Activated naive CD4-positive, alpha-beta T cell treated with anti-CD3 and anti-CD28 coated beads, Interleukin-2, amount 50 U/mL, for 16 hours (primary cell): ENCODE data around the gene ITGB2.
A peak's percentile ranks its signal among the peaks of the same experiment; 100 is the strongest.

ENCODE experiments used
- DNase-seq: peaks from one replicate; pipeline ENCODE4 v3.0.0-alpha.2; 2020

ITGB2 gene

DNA sequence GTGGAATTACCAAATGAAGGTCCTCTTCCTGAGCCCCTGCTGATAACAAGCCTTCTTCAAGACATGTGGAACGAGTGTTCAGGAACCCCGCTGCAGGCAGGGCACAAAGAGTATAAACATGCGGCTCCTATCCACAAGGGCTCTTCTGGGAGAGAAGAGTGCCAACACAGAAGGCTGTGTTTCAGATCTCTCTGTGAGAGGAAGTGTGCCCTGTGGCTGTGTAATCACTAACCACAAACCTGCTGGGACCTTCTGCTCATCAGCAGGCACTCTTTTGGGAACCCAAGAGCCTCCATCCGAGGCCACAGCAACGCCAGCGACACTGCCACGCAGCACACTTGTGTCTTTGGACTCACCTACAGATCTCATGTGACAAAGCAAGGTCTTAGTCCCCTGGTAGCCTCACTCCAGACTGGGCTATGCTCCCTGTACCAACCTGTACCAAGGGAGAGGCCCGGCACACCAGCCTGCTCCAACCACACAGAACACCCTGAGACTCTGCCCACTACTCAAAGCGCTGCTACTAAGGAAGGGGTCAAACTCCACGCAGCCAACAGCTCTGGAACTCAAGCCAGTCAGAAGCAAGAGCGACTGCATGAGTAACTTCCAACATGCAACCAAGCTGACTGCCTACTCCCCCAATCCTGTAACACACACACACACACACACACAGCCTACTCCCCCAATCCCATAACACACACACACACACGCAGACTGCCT lies 55.0 kb downstream of the ITGB2 start:
- DNase-seq: no peak

DNA sequence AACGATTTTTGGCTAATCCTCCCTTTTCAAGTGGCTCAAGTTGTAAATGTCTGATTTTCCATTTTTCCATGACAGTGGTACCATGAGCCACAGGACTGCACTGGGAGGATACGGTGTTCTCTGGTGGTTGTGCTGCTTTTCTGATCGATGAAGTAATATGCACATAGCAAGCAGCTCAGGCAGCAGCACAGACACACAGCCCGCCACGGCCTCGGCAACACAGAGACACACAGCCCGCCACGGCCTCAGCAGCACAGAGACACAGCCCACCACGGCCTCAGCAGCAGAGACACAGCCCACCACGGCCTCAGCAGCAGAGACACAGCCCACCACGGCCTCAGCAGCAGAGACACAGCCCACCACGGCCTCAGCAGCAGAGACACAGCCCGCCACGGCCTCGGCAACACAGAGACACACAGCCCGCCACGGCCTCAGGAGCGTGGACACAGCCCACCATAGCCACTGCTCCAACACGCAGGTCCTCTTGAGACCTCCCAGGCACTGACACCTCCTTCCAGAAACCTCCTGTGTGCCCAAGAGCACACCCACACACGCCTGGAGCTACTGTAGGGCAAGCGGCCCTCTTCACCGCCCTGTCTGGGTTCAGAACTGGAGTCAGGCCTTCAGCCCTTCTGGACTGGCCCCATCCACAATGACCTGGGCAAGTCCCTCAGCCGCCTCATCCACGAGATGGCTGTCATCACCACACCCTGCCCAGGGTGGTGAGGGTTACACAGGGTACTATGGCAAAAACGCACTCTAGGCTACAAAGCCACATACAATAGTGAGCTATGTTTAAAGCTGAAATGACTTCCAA lies 57.6 kb downstream of the ITGB2 start:
- DNase-seq: no peak

- DNase-seq: no peak
Observed at GRCh38 chr21:44858791-44859190, 61.9 kb downstream of the ITGB2 start.

DNA sequence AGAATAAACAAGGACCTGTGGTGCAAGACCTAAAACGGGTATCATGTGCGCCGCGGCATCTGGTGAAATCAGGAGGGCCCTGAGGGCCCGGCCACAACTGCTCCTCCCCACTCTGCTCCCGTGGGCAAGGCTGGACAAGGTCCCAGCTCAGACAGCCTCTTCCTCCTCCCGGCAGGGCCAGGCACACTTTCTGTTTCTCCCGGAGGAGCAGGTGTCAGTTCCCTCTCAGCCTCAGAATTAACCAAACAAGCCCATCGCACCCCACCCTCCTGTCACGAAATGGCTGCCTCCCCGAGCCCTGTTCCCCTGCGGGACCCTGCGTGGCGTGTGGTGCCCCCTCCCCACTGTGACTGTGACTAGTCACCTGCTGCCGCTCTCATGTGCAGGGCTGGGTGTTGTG lies 62.4 kb downstream of the ITGB2 start:
- DNase-seq: no peak

- no peak for DNase-seq
Observed at GRCh38 chr21:44857127-44857892, 63.4 kb downstream of the ITGB2 start.

DNA sequence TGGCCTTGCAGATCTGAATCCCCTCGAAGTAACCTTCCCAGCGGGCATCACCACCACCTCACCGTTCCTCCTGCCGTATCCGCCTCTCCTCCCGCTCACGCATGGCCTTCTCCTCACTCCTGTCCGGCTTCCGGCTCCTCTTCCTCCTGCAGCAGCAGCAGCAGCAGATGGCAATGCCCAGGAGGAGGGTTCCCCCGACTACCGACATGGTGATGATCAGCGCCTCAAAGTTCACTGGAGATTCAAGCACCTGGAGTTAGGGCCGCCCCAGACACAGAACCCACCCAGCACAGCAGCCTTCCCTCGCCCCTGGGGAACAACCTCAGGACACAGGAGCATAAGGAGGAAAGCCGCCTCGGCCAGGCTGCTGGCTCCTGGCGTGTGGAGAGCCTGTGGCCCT lies 64.6 kb downstream of the ITGB2 start:
- no peak for DNase-seq

DNA sequence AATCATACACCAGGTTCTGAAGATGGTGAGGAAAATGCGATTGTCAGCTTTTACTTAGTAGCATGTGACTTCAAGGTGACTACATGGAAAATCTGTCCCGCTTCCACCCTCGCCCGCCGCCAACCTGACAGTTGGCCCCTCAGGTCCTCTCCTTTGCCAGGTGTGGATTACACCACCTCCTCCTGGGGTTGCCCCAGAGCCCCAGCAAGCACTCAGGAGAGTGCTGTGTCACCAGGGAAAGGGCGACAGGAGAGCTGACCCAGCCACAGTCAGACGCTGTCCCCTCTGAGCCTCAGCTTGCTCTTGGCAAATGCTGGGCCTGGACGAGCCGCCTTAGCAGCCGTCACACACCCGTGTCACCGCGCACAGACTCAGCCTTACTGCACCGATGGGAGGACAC lies 65.1 kb downstream of the ITGB2 start:
- no peak for DNase-seq

- no peak for DNase-seq
Observed at GRCh38 chr21:44854664-44855446, 65.8 kb downstream of the ITGB2 start.

GRCh38 chr21:44854391-44854663 lies 66.4 kb downstream of the ITGB2 start:
- DNase-seq: no peak

GRCh38 chr21:44853601-44854390 lies 66.9 kb downstream of the ITGB2 start:
- no peak for DNase-seq

- no peak for DNase-seq
Observed at GRCh38 chr21:44850905-44851657, 69.6 kb downstream of the ITGB2 start.

DNA sequence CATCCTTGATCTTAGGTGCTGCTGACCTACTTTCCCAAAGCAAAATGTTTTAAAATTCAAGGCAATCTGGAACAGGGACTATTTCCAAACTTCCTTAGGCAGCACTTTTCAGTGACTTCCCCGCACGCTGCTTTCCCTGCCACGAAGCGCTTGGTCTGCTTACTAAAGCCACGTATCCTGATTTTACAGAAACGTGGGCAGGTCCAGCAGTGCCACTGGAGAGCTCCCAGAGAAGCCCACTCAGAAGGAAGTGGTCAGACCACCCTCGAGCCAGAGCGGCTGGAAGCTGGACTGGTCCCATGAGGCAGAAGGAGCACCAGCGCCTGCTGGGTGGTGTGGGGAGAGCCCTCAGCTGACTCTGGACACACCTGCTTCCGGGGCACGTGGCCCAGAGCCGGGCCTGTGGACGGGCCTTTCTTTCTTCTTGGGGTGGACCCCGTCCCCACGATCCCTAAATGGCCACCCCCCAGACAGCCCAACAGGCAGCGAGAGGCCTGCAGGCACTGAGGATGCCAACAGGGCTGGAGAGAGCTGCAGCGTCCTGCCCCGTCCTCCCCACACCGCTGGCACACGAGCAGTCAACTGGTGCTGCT lies 70.4 kb downstream of the ITGB2 start:
- DNase-seq: no peak

DNA sequence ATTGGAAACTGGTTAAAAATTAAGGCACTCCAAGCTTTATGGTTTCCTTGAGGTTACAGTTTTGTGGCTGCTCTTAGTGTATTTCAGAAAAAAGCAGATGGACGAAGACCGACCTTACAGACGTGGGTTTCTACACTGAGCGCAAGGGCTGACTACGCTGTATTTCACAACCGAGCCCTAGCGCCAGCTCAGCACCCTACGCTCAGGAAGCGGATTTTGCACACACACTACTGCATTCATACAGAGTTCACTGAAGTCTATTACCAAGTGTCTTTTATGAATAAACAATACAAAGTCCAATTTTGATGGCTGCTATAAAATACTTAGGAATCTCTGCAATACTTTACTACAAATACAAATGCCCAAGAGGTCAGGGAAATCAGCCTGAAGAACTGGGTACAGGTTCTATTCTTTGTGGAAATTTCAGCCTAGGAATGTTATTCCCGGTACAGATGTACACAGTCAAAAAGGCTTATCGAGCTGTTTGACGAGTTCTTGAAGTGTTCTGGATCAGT lies 71.0 kb downstream of the ITGB2 start:
- DNase-seq: no peak

DNA sequence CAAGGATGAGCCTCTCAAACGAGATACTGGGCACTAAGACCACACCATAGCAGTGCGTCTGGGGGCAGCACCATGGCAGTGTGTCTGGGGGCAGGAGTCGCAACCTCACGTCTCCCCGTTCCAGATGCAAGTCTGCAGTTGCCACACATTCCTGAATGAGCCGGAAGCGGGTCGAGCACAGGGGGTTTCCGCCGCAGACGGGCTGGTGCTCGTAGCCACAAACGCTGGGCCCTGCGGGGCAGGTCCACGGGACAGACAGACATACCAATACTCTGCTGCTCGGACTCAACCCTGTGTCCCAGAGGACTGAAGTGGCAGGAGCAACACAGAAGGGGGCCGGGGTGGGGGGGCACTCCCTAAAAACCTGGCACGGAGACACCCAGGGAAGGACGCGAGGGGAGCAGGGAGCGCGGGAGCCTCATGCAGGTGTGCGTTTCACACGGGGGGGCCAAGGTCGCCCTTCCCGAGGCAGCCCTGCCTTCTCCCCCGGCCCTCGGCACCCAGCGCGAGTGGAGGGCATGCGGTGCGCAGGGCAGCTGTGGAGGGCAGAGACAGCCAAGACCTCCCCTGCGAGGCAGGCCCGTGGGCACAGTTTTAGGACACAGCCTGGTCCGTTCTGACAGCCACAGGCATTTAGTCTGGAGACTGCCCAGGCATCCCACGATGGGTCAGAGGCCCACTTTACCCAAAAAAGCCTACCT lies 71.7 kb downstream of the ITGB2 start:
- no peak for DNase-seq

- no peak for DNase-seq
Observed at GRCh38 chr21:44847261-44848056, 73.2 kb downstream of the ITGB2 start.

DNA sequence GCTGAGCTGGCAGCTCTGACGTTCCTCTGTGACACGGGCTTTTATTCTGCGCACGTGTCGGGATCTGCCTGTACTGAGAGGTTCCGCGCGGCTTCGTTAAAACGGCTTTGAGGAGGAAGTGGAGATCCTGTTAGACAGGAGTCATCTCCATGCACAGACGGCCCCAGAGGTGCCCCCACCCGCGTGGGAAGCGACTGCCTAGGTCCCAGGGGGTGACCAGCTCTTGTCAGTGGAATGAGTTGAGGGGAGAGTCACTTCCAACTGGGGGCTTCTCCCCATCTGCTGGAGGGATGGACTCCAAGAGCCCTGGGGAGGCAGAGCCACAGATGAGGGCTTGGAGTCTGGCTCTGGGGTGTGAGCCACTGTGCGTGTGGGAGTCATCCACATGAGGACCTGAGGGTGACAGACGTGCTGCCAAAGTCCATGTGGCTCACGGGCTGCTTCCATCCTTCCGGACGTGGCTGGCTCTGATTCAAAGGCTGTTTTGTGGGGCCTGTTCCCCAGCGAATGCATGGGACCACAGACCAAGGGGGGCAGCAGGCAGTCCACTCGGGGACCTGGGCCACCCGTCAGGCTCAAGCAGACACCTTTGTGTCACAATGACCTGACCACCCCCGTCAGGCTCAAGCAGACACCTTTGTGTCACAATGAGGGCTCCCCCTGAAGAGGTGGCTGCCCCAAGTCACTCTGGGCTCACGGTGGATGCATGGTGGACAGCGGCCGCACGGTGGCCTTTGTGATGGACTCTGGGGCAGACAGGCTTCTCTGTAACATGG lies 74.0 kb downstream of the ITGB2 start:
- peak; percentile 57 for DNase-seq

DNA sequence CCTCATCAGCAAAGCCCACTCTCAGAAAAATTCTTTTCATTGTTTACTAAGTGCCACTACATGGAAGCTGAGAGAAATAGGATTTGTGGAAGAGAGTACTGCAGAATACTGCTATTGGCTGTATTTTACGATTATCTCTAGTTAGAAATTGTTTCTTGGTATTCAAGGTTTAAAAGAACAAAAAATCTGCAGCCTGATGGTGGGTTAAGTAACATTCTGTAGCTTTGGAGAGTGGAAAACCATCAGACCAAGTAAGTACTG lies 74.5 kb downstream of the ITGB2 start:
- no peak for DNase-seq

DNA sequence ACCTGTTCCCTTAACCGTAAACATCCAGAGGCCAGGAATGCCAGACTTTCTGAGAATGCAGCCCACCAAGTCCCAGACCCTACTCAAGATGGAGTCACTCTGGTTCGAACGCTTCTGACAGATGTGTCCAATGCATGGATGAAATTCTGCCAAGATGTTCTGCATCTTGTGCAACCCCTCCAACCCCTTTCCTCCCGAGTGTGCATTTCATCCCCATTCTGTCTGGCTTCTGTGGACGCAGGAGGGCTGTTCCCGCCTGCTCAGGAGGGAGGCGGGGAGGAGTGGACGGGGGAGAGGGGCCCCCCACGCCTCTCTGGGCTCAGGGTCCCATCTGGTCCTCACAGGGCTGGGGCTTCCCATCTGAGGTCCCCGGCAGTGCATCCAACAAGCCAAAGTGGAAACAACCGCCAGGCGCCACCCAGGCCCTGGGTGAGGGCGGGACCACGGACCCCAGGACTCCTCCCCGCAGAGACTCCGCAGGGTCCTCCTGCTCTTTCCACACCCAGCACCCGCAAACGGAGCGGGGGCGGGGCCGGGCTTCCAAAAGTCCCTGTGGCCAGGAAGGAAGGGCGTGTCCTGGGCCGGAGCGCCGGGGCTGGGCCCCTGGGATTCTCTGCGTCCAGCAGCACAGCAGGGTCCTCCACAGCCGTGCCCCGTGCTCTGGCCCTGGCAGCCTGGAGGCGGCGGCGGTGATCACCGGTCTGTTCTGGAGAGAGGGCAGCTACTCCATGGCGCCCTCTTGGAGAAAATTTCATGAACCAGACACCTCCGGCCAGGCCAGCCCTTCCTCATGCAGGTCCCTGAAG lies 75.1 kb downstream of the ITGB2 start:
- peak; percentile 62 for DNase-seq
